HG02678 (cell line): ENCODE data around the gene PSMD12.
"Not testable (repeated sequence)": the region's sequence is repeated elsewhere in the genome, so short reads cannot be mapped to it uniquely, and the experiment has no call there.

Source experiments
- ATAC-seq: cut with Tn5 transposase; IDR thresholded peaks from one replicate; pipeline ENCODE4 v1.9.1; 2021; ENCODE audit warnings: mild to moderate bottlenecking, moderate library complexity; ENCODE audit not compliant: unreplicated experiment

PSMD12 gene

DNA sequence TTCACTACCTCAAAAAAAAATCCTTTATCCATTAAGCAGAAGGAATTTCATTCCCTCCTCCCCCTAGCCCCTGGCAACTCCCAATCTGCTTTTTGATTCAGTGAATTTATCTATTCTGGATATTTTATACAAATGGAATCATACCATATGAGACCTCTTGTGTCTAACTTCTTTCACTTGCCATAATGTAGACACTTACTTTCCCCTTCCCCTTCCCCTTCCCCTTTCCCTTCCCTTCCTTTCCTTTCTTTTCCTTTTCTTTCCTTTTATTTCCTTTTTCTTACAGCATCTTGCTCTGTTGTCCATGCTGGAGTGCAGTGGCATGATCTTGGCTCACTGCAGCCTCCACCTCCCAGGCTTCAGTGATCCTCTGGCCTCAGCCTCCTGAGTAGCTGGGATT is 50.5 kb downstream of the PSMD12 start:
- no peak for ATAC-seq

DNA sequence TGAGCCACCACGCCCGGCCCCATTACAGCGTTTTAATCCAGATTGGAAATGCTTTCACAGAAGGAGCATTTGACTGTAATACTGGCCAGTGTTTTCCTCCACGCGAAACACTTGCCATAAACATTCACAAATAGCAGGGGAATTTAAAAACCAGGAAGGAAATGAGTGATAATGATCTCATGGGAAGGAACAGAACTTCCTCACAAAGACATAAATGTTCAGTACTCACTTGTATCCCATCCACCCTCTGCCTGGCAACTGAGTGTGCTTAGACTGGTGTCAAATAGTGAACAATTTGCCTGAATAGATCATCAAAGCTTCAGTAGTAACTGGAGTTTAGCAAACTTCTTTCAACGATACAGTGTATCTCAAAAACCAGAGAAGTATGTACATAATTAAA is 54.1 kb downstream of the PSMD12 start:
- no peak for ATAC-seq

DNA sequence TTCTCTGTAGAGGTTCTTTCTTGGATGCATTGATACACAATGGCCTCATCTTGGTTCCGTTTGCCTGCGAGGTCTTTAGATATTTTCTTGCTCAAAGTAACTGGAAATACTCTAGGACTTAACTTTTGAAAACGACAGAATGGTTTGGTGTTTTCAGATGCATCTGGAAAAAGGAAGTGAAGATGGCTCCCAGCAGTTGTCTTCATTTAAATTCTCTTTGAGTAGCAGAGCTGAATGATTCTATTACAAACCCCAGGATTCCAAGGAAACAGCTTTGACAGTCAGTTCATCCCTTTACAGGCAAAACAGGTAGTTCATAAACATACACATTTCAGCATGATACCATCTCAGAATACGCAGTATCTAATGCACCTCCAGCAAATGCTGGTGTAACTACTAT is 54.8 kb downstream of the PSMD12 start:
- no peak for ATAC-seq

DNA sequence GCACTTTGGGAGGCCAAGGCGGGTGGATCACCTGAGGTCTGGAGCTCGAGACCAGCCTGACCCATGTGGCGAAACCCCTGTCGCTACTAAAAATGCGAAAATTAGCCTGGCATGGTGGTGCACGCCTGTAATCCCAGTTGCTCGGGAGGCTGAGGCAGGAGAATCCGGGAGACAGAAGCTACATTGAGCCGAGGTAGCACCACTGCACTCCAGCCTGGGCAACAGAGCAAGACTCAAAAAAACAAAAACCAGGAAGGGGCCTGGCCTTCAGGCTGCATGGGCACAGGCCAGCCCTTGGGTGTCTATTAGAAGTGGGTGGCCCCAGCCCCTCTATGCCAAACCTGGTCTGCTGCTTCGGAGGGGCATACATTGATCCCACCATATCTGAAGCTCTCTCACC is 56.0 kb downstream of the PSMD12 start:
- no peak for ATAC-seq

DNA sequence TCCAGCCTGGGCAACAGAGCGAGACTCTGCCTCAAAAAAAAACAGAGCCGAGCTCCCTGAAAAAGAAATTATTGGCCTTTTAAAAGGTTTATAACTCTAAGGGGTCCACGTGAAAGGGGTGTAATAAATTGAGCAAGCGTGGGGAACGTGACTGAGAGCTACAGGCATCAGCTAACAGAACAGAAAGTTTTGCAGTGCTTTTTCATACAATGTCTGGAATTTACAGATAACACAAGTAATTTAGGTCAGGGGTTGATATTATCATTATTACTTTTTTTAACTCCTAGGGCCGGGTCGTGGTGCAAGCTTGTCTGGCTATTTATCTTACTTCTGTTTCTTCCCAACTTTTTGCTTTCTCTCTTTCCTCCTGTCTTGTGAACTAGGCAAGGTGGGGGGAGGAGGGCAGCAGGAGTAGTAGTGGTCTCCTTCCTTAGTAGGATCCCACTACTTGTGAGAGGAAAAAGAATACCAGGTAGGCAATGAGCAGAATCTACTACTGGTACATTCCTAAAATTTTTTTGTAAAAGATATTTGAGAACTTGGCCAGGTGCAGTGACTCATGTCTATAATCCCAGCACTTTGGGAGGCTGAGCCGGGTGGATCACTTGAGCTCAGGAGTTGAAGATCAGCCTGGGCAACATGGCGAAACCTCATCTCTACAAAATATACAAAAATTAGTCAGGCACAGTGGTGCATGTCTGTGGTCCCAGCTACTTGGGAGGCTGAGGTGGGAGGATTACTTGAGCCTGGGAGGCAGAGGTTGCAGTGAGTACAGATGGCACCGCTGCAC is 60.7 kb downstream of the PSMD12 start:
- not testable (repeated sequence) for ATAC-seq

DNA sequence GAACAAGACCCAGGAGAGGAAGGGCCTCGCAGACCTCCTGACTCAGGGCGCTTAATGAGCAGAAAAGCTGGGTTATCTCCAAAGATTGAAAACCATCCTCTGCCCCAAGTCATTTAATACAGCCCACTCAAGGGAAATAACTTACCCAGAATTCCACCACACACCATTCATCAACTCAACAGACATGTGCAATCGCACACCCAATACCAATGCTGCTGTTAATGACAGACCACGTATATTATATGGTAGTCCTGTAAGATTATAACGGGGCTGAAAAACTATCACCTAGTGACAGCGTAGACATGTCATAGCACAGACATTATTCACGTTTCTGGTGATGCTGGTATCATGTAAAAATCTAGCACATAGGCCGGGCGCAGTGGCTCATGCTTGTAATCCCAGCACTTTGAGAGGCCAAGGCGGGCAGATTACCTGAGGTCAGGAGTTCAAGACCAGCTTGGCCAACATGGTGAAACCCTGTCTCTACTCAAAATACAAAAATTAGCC is 68.9 kb downstream of the PSMD12 start:
- no peak for ATAC-seq

DNA sequence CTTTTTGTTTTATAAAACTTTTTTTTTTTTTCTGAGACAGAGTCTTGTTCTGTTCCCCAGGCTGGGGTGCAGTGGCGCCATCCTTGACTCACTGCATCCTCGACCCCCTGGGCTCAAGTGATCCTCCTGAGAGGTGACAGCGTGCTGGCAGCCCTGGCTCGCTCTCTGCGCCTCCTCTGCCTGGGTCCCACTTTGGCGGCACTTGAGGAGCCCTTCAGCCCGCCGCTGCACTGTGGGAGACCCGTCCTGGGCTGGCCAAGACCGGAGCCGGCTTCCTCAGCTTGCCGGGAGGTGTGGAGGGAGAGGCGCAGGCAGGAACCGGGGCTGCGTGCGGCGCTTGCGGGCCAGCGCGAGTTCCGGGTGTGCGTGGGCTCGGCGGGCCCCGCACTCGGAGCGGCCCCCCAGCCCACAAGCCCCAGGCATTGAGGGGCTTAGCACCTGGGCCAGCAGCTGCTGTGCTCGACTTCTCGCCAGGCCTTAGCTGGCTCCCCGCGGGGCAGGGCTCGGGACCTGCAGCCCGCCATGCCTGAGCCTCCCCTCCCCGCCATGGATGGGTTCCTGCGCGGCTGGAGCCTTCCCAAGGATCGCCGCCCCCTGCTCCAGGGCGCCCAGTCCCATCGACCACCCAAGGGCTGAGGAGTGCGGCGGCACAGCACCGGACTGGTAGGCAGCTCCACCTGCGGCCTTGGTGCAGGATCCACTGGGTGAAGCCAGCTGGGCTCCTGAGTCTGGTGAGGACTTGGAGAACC is 71.8 kb downstream of the PSMD12 start:
- ATAC-seq, result no peak

DNA sequence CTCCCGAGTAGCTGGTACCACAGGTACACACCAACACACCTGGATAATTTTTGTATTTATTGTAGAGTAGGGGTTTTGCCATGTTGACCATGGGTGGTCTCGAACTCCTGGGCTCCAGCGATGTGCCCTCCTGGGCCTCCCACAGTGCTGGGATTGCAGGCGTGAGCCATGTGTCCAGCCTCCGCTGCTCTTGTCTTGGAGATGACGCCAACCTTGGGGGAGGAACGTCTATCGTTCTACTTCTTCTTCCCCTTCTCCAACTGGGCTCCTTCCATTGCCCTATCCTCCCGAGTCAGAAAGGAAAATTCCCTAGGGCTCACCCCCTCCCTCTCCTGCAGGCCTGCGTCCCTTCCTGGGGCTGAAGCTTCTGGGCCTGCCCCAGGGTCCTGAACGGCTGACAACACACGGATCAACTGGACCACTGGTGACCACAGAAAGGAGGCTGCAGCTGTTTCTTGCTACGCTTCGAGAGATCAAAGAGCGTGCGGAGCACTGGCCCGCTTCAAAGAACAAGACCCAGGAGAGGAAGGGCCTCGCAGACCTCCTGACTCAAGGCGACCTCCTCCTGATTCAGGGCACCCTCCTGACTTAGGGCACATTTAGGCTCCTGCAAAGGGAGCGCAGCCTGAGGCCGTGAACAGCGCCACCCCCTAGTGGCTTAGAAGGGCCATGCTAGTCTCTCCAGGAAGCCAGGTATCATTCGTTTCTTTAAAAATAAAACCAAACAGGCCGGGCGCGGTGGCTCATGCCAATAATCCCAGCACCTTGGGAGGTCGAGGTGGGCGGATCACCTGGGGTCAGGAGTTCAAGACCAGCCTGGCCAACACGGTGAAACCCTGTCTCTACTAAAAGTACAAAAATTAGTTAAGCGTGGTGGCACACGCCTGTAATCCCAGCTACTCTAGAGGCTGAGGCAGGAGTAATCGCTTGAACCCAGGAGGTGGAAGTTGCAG is 72.8 kb downstream of the PSMD12 start:
- ATAC-seq, result peak; percentile 86

DNA sequence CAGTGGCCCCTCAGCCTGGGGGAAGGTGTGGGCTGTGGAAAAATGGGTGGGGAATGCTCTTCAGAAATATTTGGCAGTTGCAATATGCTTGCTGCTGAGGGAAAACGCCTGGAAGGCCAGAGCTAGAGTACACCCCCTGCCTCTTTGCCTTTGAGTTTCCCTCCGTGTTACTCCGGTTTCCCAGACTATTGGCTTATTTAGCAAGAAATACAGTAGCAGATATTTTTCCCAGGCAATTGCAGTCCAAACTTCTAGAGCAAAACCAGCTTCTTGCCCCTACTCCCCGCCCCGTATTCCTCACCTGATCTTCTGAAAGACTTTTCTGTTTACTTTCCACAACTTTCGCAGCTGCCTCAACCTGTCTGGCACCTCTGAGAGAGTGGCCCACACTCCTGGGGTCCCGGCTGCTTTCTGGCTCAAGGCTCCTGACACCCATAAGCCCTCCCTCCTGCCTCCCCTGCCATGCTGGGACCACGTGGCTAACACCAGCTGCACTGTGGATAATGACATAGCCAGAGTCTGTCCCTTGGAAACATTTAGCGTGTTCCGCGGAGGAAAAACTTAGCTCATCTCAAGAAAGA is 75.6 kb downstream of the PSMD12 start:
- ATAC-seq, result no peak

DNA sequence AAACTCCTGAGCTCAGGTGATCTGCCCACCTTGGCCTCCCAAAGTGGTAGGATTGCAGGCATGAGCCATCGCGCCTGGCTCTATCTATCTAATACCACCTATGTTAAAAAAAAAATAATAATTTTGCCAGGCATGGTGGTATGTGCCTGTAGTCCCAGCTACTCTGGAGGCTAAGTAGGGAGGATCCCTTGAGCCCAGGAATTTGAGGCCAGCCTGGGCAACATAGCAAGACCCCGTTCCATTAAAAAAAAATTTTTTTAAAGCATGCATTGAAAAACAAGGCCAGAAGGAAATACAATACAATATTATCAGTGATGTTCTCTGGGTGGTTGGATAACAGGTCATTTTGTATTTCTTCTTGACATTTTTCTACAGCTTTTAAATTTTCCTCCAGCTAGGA is 76.1 kb downstream of the PSMD12 start:
- no peak for ATAC-seq

DNA sequence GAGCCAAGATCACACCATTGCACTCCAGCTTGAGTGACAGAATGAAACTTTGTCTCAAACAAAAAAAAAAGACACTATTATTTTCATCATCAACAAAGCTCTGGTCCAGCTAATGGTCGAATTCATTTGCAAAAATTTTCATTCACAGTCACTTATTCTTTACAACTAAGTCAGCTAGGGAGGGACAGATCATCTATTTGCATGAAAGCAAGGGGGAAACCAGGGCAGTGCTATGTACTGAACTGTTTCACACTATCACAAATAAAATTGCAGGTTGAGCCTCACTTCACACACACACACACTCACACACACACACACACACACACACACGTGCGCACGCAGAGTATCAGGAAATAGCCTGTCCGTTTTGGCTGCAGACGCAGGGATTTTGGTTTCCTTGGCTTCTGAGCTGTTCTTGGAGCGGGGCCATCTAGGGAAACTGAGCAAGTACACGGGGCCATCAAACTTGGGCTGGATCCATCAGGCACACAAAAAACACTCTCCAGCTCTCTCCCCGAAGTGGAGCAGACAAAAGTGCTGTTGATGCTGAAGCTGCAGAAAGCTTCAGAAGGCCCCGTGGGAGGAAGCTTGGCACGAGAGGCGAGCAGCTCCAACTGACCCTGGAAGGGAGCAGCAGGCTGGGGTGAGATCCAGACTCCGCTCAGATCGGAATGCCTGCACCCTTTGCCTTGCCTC is 77.0 kb downstream of the PSMD12 start:
- no peak for ATAC-seq
